IPS DF 6.9 (cell line): ENCODE data around the gene PRSS22.

ENCODE experiments used
- DNase-seq: peaks from one replicate; pipeline ENCODE4 v3.0.0-alpha.2; 2013; ENCODE audit warnings: low read depth, low spot score
- H3K27ac ChIP-seq: one replicate; pipeline ENCODE4 v1.5.1; 2013; ENCODE audit warnings: low read length, control low read depth
- H3K27me3 ChIP-seq: 2 replicates; pipeline ENCODE4 v1.6.1; 2013; ENCODE audit warnings: mild to moderate bottlenecking, low read length; ENCODE audit not compliant: control insufficient read depth, insufficient read depth
- H3K36me3 ChIP-seq: 2 replicates; pipeline ENCODE4 v1.6.1; 2013; ENCODE audit warnings: low read length; ENCODE audit not compliant: control insufficient read depth, insufficient read depth
- H3K4me1 ChIP-seq: 2 replicates; pipeline ENCODE4 v1.6.1; 2013; ENCODE audit warnings: low read length; ENCODE audit not compliant: control insufficient read depth, insufficient read depth
- H3K4me3 ChIP-seq: 2 replicates; pipeline ENCODE4 v1.5.1; 2013; ENCODE audit warnings: mild to moderate bottlenecking, low read length
- H3K9me3 ChIP-seq: 2 replicates; pipeline ENCODE4 v1.6.1; 2013; ENCODE audit warnings: low read length, inconsistent platforms; ENCODE audit not compliant: control insufficient read depth, insufficient read depth
- WGBS: extraction: QIAGEN DNeasy Blood & Tissue Kit; methylation state at CpG from one replicate; pipeline ENCODE4 v1.1.7; 2013; ENCODE audit warnings: mixed read lengths, missing lambda C conversion rate; ENCODE audit not compliant: insufficient read length, insufficient coverage; 5-methylcytosine and 5-hydroxymethylcytosine counted together

The PRSS22 gene

GRCh38 chr16:2827831-2828520 lies 30.0 kb downstream of the PRSS22 start:
- H3K27me3 ChIP-seq: no peaks in the 10 kb centered on the region
- DNase-seq: no peak
- 0 out of 2 replicates have a peak, but pooled peaks cover 1% of the 10 kb centered on the region for H3K4me1 ChIP-seq
- H3K4me3 ChIP-seq: no peak overlapping the region
- H3K36me3 ChIP-seq: no peaks in the 10 kb centered on the region
- H3K9me3 ChIP-seq: no peaks in the 10 kb centered on the region
- no CpG with 5 or more reads among the region's 14 CpGs for WGBS
- H3K27ac ChIP-seq: no peak overlapping the region

- no peak overlapping the region for H3K27ac ChIP-seq
Measured at GRCh38 chr16:2827374-2827791, 30.6 kb downstream of the PRSS22 start.

GRCh38 chr16:2826591-2827373 lies 31.2 kb downstream of the PRSS22 start:
- no peak for DNase-seq
- no peak overlapping the region for H3K4me3 ChIP-seq
- H3K9me3 ChIP-seq: no peaks in the 10 kb centered on the region
- no peaks in the 10 kb centered on the region for H3K27me3 ChIP-seq
- H3K27ac ChIP-seq: no peak overlapping the region
- no peaks in the 10 kb centered on the region for H3K36me3 ChIP-seq
- H3K4me1 ChIP-seq: 0 out of 2 replicates have a peak, but pooled peaks cover 1% of the 10 kb centered on the region
- whole genome bisulfite sequencing: no CpG with 5 or more reads among the region's 19 CpGs

More at GRCh38 chr16:2827374-2827791, 30.6 kb downstream of the PRSS22 start:
- H3K9me3 ChIP-seq: no peaks in the 10 kb centered on the region
- DNase-seq: no peak
- H3K4me3 ChIP-seq: no peak overlapping the region
- no peaks in the 10 kb centered on the region for H3K27me3 ChIP-seq
- no peaks in the 10 kb centered on the region for H3K36me3 ChIP-seq
- no CpG with 5 or more reads among the region's 15 CpGs for WGBS
- 0 out of 2 replicates have a peak, but pooled peaks cover 1% of the 10 kb centered on the region for H3K4me1 ChIP-seq

GRCh38 chr16:2825906-2826305 lies 32.1 kb downstream of the PRSS22 start:
- Histone ChIP-seq H3K27ac (no peak overlapping the region), H3K4me1 (no peaks in the 10 kb centered on the region), H3K4me3 (no peak overlapping the region), H3K27me3 (no peaks in the 10 kb centered on the region), H3K36me3 (no peaks in the 10 kb centered on the region), H3K9me3 (no peaks in the 10 kb centered on the region)
- no peak for DNase-seq
- WGBS: no CpG with 5 or more reads among the region's 11 CpGs

GRCh38 chr16:2825049-2825742 lies 32.8 kb downstream of the PRSS22 start:
- Histone ChIP-seq H3K4me1 (no peaks in the 10 kb centered on the region), H3K9me3 (no peaks in the 10 kb centered on the region), H3K36me3 (no peaks in the 10 kb centered on the region), H3K4me3 (no peak overlapping the region), H3K27me3 (no peaks in the 10 kb centered on the region), H3K27ac (no peak overlapping the region)
- no CpG with 5 or more reads among the region's 26 CpGs for WGBS
- no peak for DNase-seq

- H3K27me3 ChIP-seq: no peaks in the 10 kb centered on the region
- H3K9me3 ChIP-seq: no peaks in the 10 kb centered on the region
- H3K4me1 ChIP-seq: no peaks in the 10 kb centered on the region
- no peak for DNase-seq
- no peaks in the 10 kb centered on the region for H3K36me3 ChIP-seq
- no peak overlapping the region for H3K4me3 ChIP-seq
- H3K27ac ChIP-seq: no peak overlapping the region
- WGBS: no CpG with 5 or more reads among the region's 10 CpGs
Measured at GRCh38 chr16:2824626-2825025, 33.3 kb downstream of the PRSS22 start.

GRCh38 chr16:2822496-2822895 lies 35.5 kb downstream of the PRSS22 start:
- no peaks in the 10 kb centered on the region for H3K4me1 ChIP-seq
- H3K27me3 ChIP-seq: no peaks in the 10 kb centered on the region
- H3K27ac ChIP-seq: no peak overlapping the region
- H3K36me3 ChIP-seq: no peaks in the 10 kb centered on the region
- H3K4me3 ChIP-seq: no peak overlapping the region
- H3K9me3 ChIP-seq: no peaks in the 10 kb centered on the region
- DNase-seq: no peak
- no CpG with 5 or more reads among the region's 4 CpGs for WGBS

GRCh38 chr16:2822158-2822495 lies 35.8 kb downstream of the PRSS22 start:
- Histone ChIP-seq H3K27ac (no peak overlapping the region), H3K9me3 (no peaks in the 10 kb centered on the region), H3K27me3 (no peaks in the 10 kb centered on the region), H3K4me3 (no peak overlapping the region), H3K4me1 (no peaks in the 10 kb centered on the region), H3K36me3 (no peaks in the 10 kb centered on the region)
- no CpG with 5 or more reads among the region's 8 CpGs for WGBS
- DNase-seq: no peak

GRCh38 chr16:2821487-2822157 lies 36.3 kb downstream of the PRSS22 start:
- no peak for DNase-seq
- Histone ChIP-seq H3K36me3 (no peaks in the 10 kb centered on the region), H3K4me1 (no peaks in the 10 kb centered on the region), H3K9me3 (no peaks in the 10 kb centered on the region), H3K4me3 (no peak overlapping the region), H3K27me3 (no peaks in the 10 kb centered on the region), H3K27ac (no peak overlapping the region)
- WGBS: no CpG with 5 or more reads among the region's 9 CpGs

GRCh38 chr16:2820836-2821486 lies 37.0 kb downstream of the PRSS22 start:
- no peak for DNase-seq

More at GRCh38 chr16:2820836-2821486, 37.0 kb downstream of the PRSS22 start:
- Histone ChIP-seq H3K27me3 (no peaks in the 10 kb centered on the region), H3K27ac (no peak overlapping the region), H3K4me3 (no peak overlapping the region), H3K4me1 (no peaks in the 10 kb centered on the region), H3K9me3 (no peaks in the 10 kb centered on the region), H3K36me3 (no peaks in the 10 kb centered on the region)
- WGBS: no CpG with 5 or more reads among the region's 14 CpGs
